Transverse colon (tissue), 3 donors: Measurements from ENCODE around the gene TTC6.
"Not testable (repeated sequence)": the region's sequence is repeated elsewhere in the genome, so short reads cannot be mapped to it uniquely, and the experiment has no call there.

Experiments
- EP300 ChIP-seq: sonication (generic); formaldehyde crosslinking; IDR thresholded peaks from one replicate; pipeline ENCODE4 v1.6.1; 2017; ENCODE audit warnings: antibody characterized with exemption, low read depth
- POLR2A ChIP-seq: fragments of 450-650 bp; IDR thresholded peaks from one replicate; pipeline ENCODE4 v1.6.1; 2016; ENCODE audit warnings: antibody characterized with exemption, mild to moderate bottlenecking, moderate library complexity
- TF ChIP-seq, protein P1 (sequence below), 5 experiments: fragments of 200-600 bp in 3 of 5; fragments of 450-650 bp in 2 of 5; sonication (generic) in 3 of 5; IDR thresholded peaks; 1 replicate in 2 of 5; 2 replicates in 3 of 5; pipeline ENCODE4 v1.5.1; 2016 to 2017; ENCODE audit warnings: antibody characterized with exemption in 5 of 5, inconsistent platforms in 3 of 5, mild to moderate bottlenecking in 2 of 5, moderate library complexity in 1 of 5

DNA sequence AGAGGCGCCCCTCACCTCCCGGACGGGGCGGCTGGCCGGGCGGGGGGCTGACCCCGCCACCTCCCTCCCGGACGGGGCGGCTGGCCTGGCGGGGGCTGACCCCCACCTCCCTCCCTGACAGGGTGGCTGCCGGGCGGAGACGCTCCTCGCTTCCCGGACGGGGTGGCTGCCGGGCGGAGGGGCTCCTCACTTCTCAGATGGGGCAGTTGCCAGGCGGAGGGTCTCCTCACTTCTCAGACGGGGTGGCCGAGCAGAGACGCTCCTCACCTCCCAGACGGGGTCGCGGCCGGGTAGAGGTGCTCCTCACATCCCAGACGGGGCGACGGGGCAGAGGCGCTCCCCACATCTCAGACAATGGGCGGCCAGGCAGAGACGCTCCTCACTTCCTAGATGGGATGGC lies 39.8 kb upstream of the TTC6 start:
- TF ChIP-seq, protein P1, sequence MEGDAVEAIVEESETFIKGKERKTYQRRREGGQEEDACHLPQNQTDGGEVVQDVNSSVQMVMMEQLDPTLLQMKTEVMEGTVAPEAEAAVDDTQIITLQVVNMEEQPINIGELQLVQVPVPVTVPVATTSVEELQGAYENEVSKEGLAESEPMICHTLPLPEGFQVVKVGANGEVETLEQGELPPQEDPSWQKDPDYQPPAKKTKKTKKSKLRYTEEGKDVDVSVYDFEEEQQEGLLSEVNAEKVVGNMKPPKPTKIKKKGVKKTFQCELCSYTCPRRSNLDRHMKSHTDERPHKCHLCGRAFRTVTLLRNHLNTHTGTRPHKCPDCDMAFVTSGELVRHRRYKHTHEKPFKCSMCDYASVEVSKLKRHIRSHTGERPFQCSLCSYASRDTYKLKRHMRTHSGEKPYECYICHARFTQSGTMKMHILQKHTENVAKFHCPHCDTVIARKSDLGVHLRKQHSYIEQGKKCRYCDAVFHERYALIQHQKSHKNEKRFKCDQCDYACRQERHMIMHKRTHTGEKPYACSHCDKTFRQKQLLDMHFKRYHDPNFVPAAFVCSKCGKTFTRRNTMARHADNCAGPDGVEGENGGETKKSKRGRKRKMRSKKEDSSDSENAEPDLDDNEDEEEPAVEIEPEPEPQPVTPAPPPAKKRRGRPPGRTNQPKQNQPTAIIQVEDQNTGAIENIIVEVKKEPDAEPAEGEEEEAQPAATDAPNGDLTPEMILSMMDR (IDR thresholded peaks at IDR 0.05) = not testable (repeated sequence)
- not testable (repeated sequence) for TF ChIP-seq POLR2A, EP300
